Stimulated activated CD4-positive, alpha-beta T cell treated with anti-CD3 and anti-CD28 coated beads, Interleukin-2, amount 100 ng/mL, for 48 hours (primary cell): ENCODE data around the gene OR2D2.
"Not testable (repeated sequence)": the region's sequence is repeated elsewhere in the genome, so short reads cannot be mapped to it uniquely, and the experiment has no call there.

Experiments used
- DNase-seq, 2 donors: peaks; one replicate each; pipeline ENCODE4 v3.0.0-alpha.2; 2020

The OR2D2 gene

DNA sequence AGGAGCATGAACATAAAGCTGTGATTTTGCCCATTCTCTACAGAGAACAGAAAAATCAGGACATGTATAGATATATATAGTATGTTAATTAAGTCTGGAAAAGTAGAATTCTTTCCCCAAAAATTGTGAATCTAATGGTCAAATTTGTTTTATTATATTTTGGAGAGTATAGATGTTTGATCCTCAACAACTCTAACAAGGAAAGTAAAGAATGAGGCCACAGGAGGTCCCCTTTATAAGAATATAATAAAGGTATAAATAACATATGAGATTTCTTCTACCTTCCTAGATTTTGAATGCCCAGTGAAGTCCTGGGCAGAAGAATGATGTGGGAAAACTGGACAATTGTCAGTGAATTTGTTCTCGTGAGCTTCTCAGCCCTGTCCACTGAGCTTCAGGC, 16.0 kb downstream of the OR2D2 start, which contains the start of gene OR10A4:
TSS of gene OR10A4 (plus strand) at position 301 of the 400 bp plus-strand sequence. CDS start at position 324, 23 bp downstream.
- no peak for DNase-seq

DNA sequence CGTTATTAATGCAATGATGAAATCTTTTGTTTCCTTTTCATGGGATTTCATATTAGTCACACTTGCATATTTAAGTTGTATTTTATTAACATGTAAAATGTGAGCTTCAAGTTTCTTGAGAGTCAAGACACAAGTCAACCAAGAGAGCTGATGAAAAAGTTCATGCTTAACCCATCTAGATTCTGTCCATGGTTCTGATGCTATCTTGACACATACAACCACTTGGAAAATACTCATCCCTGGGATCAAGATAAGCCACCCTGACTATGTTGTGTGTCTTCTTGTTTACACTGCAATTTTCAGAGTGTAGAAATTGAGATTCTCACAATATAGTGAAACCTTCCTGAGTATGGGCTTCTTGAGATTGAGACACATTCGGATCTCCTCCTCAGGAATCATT, 16.5 kb downstream of the OR2D2 start:
- DNase-seq: no peak

- no peak for DNase-seq
Observed at GRCh38 chr11:6871278-6871677, 21.0 kb downstream of the OR2D2 start.

GRCh38 chr11:6864438-6864837, 27.9 kb downstream of the OR2D2 start:
- DNase-seq: no peak

DNA sequence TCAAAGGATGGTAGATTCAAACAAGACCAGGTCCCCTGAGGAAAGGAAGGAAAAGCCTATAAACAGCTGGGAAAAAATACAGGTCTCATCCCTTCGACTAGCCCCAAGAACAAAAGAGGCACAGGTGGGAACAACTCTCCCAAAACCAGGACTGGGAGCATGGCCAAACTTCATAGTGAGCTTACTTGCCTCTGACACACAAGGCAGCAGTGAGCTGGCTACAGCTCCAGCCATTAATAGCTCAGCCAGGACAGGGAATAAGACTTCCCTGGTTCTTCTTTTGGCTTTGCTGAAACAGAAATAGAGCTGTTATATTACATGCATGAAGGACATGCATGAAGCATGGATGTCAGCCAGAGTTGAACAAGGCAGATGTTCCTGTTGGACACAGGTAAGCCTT, 29.3 kb downstream of the OR2D2 start, which contains the start of gene OR10A2:
TSS of gene OR10A2 (plus strand) at position 97 of the 400 bp plus-strand sequence. CDS start 6,698 bp downstream, outside the sequence.
- DNase-seq: no peak

DNA sequence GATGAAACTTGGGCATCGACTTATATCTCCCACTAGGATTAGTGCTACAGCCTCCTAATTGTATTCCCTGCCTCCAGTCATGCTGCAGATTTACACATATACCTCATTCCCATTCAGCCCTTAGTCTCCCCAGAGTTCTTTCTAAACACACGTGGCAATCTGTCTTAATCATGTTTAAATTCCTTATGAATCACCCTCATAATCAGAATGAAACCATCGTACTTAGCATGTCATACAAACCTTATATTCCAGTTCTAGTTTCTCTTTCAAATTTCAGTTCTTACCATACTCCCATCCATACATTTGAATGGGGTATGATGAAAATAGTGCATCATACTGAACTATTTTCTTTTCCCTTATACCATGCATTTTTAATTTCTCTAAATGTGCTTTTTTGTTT, 35.4 kb downstream of the OR2D2 start:
- no peak for DNase-seq

DNA sequence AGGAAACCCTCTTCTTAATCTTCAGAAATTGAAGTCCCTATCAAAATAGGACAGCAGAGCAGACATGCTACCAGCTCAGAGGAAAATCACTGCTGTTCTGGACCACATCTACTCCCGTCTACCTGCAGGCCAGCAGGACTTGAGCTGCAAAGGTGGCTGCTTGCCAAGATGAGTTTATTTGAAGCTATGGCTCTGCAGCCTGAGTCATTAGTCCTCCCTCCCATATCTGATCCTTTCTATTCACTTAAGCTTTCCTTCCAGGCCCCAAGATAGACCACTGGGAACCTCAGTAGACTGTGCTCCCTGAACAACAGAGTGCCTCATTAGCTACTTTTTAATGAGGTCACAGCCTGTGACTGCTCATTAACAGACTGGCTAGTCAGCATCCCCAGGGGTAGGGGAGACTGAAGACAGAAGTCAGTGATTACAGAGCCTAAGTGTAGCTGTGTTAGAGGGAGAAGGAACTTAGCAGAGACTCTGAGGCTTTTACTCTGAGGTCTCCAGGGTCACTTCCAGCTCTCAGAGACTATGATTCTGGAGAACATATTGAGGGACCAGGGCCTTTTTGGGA, 36.2 kb downstream of the OR2D2 start:
- DNase-seq: no peak

GRCh38 chr11:6854801-6855200, 37.5 kb downstream of the OR2D2 start:
- not testable (repeated sequence) for DNase-seq

DNA sequence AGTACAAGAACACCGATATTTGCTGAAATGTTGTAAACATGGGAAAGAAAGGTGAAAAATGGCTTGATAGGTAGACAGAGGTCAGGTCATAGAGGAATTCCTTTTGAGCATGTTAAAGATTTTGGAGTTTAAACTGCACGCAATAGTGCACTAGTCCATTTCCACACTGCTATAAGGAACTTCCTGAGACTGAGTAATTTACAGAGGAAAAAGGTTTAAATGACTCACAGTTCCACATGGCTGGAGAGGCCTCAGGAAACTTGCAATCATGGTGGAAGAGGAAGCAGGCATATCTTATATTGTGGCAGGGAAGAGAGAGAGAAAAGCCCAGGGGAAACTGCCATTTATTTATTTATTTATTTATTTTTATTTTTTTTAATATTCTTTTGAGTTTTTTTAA, 41.8 kb downstream of the OR2D2 start:
- DNase-seq: no peak

DNA sequence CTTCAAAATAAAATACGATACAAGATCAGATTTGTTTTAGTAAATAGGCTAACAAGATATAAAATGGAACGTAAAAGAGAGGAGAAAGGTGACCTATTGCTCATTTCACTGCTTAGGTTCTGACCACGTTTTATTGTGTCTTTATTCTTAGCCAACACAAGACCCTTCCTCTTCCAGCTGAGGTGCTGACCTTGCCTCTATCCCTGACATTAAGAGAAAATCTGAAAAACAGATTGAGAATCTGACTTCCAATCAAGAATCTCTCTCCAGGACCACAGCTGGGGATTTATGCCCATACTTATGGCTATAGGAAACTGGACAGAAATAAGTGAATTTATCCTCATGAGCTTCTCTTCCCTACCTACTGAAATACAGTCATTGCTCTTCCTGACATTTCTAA, 46.9 kb downstream of the OR2D2 start, which contains the start of gene OR10A5:
TSS of gene OR10A5 (plus strand) at position 301 of the 400 bp plus-strand sequence. CDS start at position 301, 0 bp downstream.
- DNase-seq: no peak

DNA sequence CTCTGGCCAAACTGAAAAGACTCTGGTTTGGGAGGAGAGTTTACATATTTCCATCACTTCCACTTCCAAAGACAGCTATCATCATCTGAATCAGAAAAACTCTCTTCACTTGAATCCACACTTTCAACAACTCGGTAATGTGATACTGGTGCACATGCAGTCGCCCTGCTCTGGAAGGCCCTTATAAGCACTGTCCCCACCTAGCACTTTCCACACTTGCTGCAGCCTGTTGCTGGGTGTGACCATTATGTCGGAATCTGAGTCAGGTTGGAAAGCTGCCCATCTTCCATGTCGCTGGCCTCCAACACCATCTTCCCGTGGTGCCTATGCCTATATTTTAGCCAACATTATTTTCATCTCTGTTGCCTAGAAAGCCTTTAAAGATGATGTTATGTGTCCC, 47.9 kb downstream of the OR2D2 start:
- no peak for DNase-seq

DNA sequence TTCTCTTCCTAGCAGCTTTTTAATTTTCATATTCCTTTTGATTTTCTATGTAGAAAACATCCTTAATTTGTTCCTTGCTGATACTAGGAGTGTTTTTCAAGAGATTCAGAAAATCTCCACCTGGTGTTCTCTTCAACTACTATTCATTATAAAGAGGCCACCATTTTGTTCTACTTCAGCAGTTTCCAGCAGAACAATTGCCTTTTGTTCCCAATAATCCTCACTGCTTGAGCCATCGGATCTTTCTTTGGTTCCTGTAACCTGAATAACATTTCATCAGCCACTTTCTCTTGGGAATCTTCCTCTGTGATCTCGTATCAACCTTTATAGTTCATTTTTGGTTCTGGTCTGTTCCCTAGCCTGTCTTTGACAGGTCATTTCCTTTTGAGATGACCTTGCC, 48.6 kb downstream of the OR2D2 start:
- no peak for DNase-seq

DNA sequence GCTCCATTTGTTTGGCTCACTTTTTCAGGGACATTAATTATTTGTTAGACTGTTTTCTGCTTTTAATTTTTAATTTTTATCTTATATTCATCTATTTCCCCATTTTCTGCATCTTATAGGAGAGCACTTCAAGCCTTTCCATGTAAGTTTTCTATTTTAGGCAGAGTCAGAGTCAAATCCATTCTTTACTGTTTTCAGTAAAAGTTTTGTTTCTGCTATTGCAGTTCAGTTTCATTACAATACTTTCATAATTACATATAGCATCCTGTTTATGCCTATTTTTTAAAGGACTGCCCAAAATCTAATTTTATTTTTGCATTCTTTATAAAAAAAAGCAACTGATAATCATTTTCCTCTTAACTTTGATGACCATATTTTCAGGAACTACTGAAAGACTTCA, 50.6 kb downstream of the OR2D2 start:
- DNase-seq: no peak
